Measurements from ENCODE around the gene GALK2. TPM values are rescaled to one million over a fixed set of nuclear protein-coding genes. Genes with fewer than 3 reads are reported as not detected.
"Not testable (repeated sequence)": the region's sequence is repeated elsewhere in the genome, so short reads cannot be mapped to it uniquely, and the experiment has no call there.

GALK2 gene
- total and polyA plus RNA-seq, 9 donors: 13.4 to 26.5 (median 15.4) TPM

DNA sequence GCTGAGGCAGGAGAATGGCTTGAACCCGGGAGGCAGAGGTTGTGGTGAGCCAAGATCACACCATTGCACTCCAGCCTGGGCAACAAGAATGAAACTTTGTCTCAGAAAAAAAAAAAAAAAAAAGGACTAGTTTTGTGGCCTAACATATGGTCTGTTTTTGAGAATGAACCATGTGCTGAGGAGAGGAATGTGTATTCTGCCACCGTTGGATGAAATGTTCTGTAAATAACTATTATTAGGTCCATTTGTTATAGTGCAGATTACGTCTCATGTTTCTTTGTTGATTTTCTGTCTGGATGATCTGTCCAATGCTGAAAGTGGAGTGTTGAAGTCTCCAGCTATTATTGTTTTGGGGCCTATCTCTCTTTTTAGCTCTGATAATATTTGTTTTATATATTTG lies 13.7 kb downstream of the GALK2 start:
- not testable (repeated sequence) for DNase-seq; H3K27ac ChIP-seq (ENCODE audit: low read length); H3K4me1 ChIP-seq (ENCODE audit: control insufficient read depth, insufficient read depth, low read length); H3K4me3 ChIP-seq (ENCODE audit: low read length); H3K27me3 ChIP-seq (ENCODE audit: control insufficient read depth, insufficient read depth, low read length); H3K9me3 ChIP-seq (replicated peaks; ENCODE audit: control insufficient read depth, low read depth, low read length); H3K36me3 ChIP-seq (ENCODE audit: control insufficient read depth, insufficient read depth, low read length)
- 90% methylated on average over 2 of the region's 3 CpGs for WGBS (ENCODE audit: insufficient coverage)

DNA sequence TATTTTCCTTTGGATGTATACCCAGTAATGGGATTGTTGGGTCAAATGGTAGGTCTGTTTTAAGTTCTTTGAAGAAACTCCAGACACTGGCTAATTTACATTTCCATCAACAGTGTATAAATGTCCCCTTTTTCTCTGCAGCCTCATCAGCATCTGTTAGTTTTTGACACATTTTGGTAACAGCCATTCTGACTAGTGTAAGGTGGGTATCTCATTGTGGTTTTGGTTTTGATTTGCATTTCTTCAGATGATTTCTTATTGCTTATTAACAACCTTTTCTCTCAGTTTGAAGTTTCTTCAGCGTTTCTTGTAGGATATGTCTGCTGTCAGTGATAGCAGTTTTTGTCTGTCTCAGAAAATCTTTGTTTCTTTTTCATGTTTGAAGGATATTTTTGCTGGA lies 15.4 kb downstream of the GALK2 start:
- Histone ChIP-seq H3K9me3 (replicated peaks; ENCODE audit: control insufficient read depth, low read depth, low read length) (no peaks in the 10 kb centered on the region), H3K27me3 (ENCODE audit: control insufficient read depth, insufficient read depth, low read length) (no peaks in the 10 kb centered on the region), H3K4me1 (ENCODE audit: control insufficient read depth, insufficient read depth, low read length) (no peaks in the 10 kb centered on the region), H3K36me3 (ENCODE audit: control insufficient read depth, insufficient read depth, low read length) (no peaks in the 10 kb centered on the region), H3K27ac (ENCODE audit: low read length) (no peak overlapping the region), H3K4me3 (ENCODE audit: low read length) (no peak overlapping the region)
- no CpG with 5 or more reads among the region's 1 CpG for WGBS (ENCODE audit: insufficient coverage)
- no peak for DNase-seq

DNA sequence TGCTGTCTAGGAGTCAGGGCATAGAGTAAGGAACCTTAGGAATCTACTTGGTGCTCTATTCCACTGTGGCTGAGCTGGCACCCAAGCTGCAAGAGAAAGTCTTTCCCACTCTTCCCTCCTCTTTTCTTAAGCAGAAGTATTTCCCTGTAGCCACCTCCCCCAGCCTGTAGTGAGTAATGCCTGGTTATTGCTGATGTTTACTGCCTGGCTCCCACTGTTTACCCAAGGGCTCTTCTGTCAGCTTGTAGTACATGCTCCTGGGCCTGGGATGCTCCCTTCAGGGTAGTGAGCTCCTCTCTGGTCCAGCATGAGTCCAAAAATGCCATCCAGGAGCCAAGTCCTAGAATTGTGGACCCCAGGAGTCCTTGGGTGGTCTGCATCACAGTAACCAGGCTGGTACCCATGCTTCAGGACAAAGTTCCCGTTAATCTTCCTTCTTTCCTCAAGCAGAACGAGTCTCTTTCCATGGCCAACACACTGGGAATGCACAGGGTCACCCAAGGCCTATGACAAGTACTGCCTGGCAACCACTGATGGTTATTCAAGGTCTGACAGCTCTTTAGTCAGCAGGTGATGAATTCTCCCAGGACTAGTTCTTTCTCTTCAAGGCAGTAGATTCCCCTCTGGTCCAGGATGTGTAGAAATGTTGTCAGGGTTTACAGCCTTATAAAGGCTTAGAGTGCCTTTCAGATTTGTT lies 17.6 kb downstream of the GALK2 start:
- no peak for DNase-seq
- 84% methylated on average over 2 of the region's 2 CpGs for WGBS (ENCODE audit: insufficient coverage)
- Histone ChIP-seq H3K27me3 (ENCODE audit: control insufficient read depth, insufficient read depth, low read length) (no peaks in the 10 kb centered on the region), H3K9me3 (replicated peaks; ENCODE audit: control insufficient read depth, low read depth, low read length) (no peaks in the 10 kb centered on the region), H3K36me3 (ENCODE audit: control insufficient read depth, insufficient read depth, low read length) (no peaks in the 10 kb centered on the region), H3K4me1 (ENCODE audit: control insufficient read depth, insufficient read depth, low read length) (no peaks in the 10 kb centered on the region), H3K4me3 (ENCODE audit: low read length) (no peak overlapping the region), H3K27ac (ENCODE audit: low read length) (no peak overlapping the region)

DNA sequence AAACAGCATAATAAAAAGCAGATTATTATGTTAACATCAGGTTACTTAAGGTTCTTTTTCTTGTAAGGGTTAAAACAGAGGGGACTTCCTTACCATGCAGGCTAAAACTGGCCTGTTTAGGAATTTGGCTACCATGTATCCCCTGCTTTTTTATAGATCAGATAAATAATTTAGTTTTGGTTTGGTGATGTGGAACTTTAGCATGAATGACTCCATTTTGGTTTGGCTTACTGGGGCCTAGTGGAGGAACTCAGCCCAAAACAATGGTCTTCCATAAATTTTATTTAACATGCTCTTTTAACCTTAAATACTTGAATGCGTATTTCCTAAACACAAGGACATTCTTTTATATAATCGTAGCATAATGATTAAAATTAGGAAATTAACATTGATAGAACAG lies 18.9 kb downstream of the GALK2 start:
- no peaks in the 10 kb centered on the region for H3K36me3 ChIP-seq (ENCODE audit: control insufficient read depth, insufficient read depth, low read length)
- no peaks in the 10 kb centered on the region for H3K4me1 ChIP-seq (ENCODE audit: control insufficient read depth, insufficient read depth, low read length)
- H3K4me3 ChIP-seq (ENCODE audit: low read length): no peak overlapping the region
- no peaks in the 10 kb centered on the region for H3K27me3 ChIP-seq (ENCODE audit: control insufficient read depth, insufficient read depth, low read length)
- no peak for DNase-seq
- H3K27ac ChIP-seq (ENCODE audit: low read length): no peak overlapping the region
- no peaks in the 10 kb centered on the region for H3K9me3 ChIP-seq (replicated peaks; ENCODE audit: control insufficient read depth, low read depth, low read length)
- no CpG with 5 or more reads among the region's 2 CpGs for WGBS (ENCODE audit: insufficient coverage)

DNA sequence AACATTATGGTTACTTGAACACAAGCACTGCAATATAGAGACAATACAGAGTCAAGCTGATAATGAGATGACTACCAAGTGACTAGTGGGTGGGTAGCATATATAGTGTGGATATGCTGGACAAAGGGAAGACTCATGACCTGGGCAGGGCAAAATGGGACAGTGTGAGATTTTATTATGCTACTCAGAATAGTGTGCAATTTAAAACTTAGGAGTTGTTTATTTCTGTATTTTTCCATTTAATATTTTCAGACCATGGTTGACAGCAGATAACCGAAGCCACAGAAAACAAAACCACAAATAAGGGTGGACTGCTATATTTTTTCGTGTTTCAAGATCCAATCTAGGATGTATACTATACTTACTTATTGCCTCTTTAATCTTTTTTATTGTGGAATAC lies 19.6 kb downstream of the GALK2 start:
- H3K36me3 ChIP-seq (ENCODE audit: control insufficient read depth, insufficient read depth, low read length): no peaks in the 10 kb centered on the region
- WGBS (ENCODE audit: insufficient coverage): no CpG with 5 or more reads among the region's 2 CpGs
- no peaks in the 10 kb centered on the region for H3K27me3 ChIP-seq (ENCODE audit: control insufficient read depth, insufficient read depth, low read length)
- no peaks in the 10 kb centered on the region for H3K4me1 ChIP-seq (ENCODE audit: control insufficient read depth, insufficient read depth, low read length)
- no peak overlapping the region for H3K27ac ChIP-seq (ENCODE audit: low read length)
- DNase-seq: no peak
- no peaks in the 10 kb centered on the region for H3K9me3 ChIP-seq (replicated peaks; ENCODE audit: control insufficient read depth, low read depth, low read length)
- H3K4me3 ChIP-seq (ENCODE audit: low read length): no peak overlapping the region

DNA sequence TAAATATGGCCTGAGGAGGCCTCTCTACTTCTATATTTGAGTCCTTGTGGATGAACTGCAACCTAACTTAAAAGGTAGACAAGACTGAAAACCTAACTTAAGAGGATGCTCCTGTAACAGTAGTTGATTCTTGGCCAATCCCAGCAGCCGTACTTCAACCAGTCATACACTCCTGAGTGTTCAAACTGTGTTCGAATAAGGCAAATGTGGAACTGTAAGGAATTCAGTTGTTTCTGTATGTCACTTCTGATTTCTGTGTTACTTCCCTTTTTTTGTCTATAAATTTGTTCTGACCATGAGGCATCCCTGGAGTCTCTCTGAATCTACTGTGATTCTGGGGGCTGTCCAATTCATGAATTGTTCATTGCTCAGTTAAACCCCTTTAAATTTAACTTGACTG lies 20.5 kb downstream of the GALK2 start:
- DNase-seq: peak; percentile 17
- Histone ChIP-seq H3K27ac (ENCODE audit: low read length) (no peak overlapping the region), H3K4me1 (ENCODE audit: control insufficient read depth, insufficient read depth, low read length) (no peaks in the 10 kb centered on the region), H3K9me3 (replicated peaks; ENCODE audit: control insufficient read depth, low read depth, low read length) (no peaks in the 10 kb centered on the region), H3K4me3 (ENCODE audit: low read length) (no peak overlapping the region), H3K27me3 (ENCODE audit: control insufficient read depth, insufficient read depth, low read length) (no peaks in the 10 kb centered on the region), H3K36me3 (ENCODE audit: control insufficient read depth, insufficient read depth, low read length) (no peaks in the 10 kb centered on the region)
- WGBS (ENCODE audit: insufficient coverage): no CpG with 5 or more reads among the region's 2 CpGs

DNA sequence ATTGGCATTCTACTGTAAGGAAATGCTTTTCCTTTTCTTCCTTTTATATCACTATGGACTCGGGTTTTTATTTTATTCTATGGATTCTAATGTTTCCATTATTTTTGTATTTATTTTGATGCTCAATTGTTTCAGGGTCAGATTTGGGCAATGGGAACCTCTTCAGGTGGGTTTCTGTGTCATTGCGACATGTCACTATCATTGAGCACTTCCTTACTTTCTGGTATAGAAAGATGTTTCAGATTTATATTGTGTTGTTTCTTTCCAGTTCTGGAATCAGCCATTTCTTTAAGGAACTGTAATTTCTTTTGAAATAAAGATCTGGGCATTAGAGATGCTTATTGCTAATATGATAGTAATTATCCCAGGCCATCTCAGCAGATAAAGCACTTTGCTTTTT lies 21.8 kb downstream of the GALK2 start:
- Histone ChIP-seq H3K4me1 (ENCODE audit: control insufficient read depth, insufficient read depth, low read length) (no peaks in the 10 kb centered on the region), H3K27ac (ENCODE audit: low read length) (no peak overlapping the region), H3K36me3 (ENCODE audit: control insufficient read depth, insufficient read depth, low read length) (no peaks in the 10 kb centered on the region), H3K27me3 (ENCODE audit: control insufficient read depth, insufficient read depth, low read length) (no peaks in the 10 kb centered on the region), H3K9me3 (replicated peaks; ENCODE audit: control insufficient read depth, low read depth, low read length) (no peaks in the 10 kb centered on the region), H3K4me3 (ENCODE audit: low read length) (no peak overlapping the region)
- WGBS (ENCODE audit: insufficient coverage): no CpG with 5 or more reads among the region's 2 CpGs
- no peak for DNase-seq

DNA sequence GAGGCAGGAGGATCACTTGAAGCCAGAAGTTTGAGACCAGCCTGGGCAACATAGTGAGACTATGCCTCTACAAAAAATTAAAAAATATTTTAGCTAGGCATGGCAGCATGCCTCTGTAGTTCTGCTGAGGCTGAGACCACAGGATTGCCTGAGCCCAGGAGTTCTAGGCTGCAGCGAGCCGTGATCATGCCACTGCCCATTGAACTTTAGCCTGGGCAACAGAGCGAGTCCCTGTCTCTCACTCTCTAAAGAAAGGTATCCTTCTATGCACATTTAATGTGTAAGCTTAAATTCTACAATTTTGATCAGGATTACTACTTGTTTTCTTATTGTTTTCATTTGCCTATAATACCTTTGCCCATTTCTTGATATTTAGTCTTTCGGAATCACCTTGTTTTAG lies 26.8 kb downstream of the GALK2 start:
- no CpG with 5 or more reads among the region's 4 CpGs for WGBS (ENCODE audit: insufficient coverage)
- Histone ChIP-seq H3K27ac (ENCODE audit: low read length) (no peak overlapping the region), H3K9me3 (replicated peaks; ENCODE audit: control insufficient read depth, low read depth, low read length) (no peaks in the 10 kb centered on the region), H3K27me3 (ENCODE audit: control insufficient read depth, insufficient read depth, low read length) (no peaks in the 10 kb centered on the region), H3K4me1 (ENCODE audit: control insufficient read depth, insufficient read depth, low read length) (no peaks in the 10 kb centered on the region), H3K36me3 (ENCODE audit: control insufficient read depth, insufficient read depth, low read length) (no peaks in the 10 kb centered on the region), H3K4me3 (ENCODE audit: low read length) (no peak overlapping the region)
- no peak for DNase-seq

DNA sequence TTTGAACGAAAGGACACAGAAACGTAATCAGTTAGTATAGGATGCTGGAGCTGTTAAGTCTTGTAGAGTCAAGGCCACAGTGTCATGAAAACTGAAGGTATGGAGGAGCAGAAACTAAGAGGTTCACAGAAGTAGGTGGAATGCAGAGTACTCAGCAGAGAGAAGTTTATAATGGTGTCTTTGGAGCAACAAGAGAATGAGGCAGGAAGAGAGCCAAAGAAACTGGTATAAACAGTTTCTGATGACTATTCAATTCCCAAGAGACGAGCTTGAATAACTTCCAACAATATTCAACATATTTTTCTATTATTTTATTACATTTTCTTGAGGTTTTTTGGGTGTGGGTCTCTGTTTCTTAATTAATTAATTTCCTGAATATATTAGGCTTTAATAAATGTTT lies 29.6 kb downstream of the GALK2 start:
- peak; percentile 18 for DNase-seq
- Histone ChIP-seq H3K36me3 (ENCODE audit: control insufficient read depth, insufficient read depth, low read length) (peaks cover 3% of the 10 kb centered on the region), H3K4me3 (ENCODE audit: low read length) (no peak overlapping the region), H3K27me3 (ENCODE audit: control insufficient read depth, insufficient read depth, low read length) (no peaks in the 10 kb centered on the region), H3K9me3 (replicated peaks; ENCODE audit: control insufficient read depth, low read depth, low read length) (no peaks in the 10 kb centered on the region), H3K27ac (ENCODE audit: low read length) (peak overlapping the region; percentile 6), H3K4me1 (ENCODE audit: control insufficient read depth, insufficient read depth, low read length) (no peaks in the 10 kb centered on the region)
- WGBS (ENCODE audit: insufficient coverage): 56% methylated on average over 2 of the region's 3 CpGs

DNA sequence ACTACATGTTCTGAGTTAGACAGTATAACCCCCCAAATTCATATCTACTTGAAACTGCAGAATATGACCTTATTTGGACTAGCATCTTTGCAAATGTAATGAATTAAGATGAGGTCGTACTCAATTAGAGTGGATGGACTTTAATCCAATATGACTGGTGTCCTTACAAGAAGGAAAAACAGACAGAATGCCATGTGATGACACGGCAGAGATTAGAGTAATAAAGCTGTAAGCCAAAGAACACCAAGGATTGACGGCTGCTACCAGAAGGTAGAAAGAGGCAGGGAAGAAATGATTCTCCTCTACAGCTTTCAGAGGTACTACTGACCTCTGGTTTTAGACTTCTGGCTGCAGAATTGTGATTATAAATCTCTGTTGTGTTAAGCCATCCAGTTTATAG lies 30.3 kb downstream of the GALK2 start:
- Histone ChIP-seq H3K4me1 (ENCODE audit: control insufficient read depth, insufficient read depth, low read length) (no peaks in the 10 kb centered on the region), H3K27ac (ENCODE audit: low read length) (no peak overlapping the region), H3K9me3 (replicated peaks; ENCODE audit: control insufficient read depth, low read depth, low read length) (no peaks in the 10 kb centered on the region), H3K36me3 (ENCODE audit: control insufficient read depth, insufficient read depth, low read length) (peaks cover 3% of the 10 kb centered on the region), H3K27me3 (ENCODE audit: control insufficient read depth, insufficient read depth, low read length) (no peaks in the 10 kb centered on the region), H3K4me3 (ENCODE audit: low read length) (no peak overlapping the region)
- 83% methylated on average over 2 of the region's 3 CpGs for WGBS (ENCODE audit: insufficient coverage)
- DNase-seq: no peak

DNA sequence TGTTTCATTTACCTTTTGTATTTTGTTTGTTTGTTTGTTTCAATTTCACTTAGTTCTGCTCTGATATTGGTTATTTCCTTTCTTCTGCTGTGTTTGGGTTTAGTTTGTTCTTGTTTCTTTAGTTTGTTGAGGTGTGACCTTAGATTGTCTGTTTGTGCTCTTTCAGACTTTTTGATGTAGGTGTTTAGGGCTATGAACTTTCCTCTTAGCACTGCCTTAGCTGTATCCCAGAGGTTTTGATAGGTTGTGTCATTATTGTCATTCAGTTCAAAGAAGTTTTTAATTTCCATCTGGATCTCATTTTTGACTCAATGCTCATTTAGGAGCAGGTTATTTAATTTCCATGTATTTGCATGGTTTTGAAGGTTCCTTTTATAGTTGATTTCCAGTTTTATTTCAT lies 38.1 kb downstream of the GALK2 start:
- H3K4me1 ChIP-seq (ENCODE audit: control insufficient read depth, insufficient read depth, low read length); H3K27ac ChIP-seq (ENCODE audit: low read length); H3K36me3 ChIP-seq (ENCODE audit: control insufficient read depth, insufficient read depth, low read length); H3K4me3 ChIP-seq (ENCODE audit: low read length); H3K27me3 ChIP-seq (ENCODE audit: control insufficient read depth, insufficient read depth, low read length); DNase-seq: not testable (repeated sequence)
- H3K9me3 ChIP-seq (replicated peaks; ENCODE audit: control insufficient read depth, low read depth, low read length): peaks cover 24% of the 10 kb centered on the region
